GM21528 (cell line): ENCODE results near the gene TMED10.
A peak's percentile ranks its signal among the peaks of the same experiment; 100 is the strongest.

Experiments used
- ATAC-seq: cut with Tn5 transposase; IDR thresholded peaks from one replicate; pipeline ENCODE4 v1.9.1; 2021; ENCODE audit warnings: mild to moderate bottlenecking, moderate library complexity; ENCODE audit not compliant: unreplicated experiment, low FRiP score

The TMED10 gene

GRCh38 chr14:75176142-75176820 lies at the start of gene TMED10:
Gene TMED10, minus strand, starts transcription at chr14:75176612. Its CDS starts 33 bp downstream, at chr14:75176579.
- peak; percentile 83 for ATAC-seq

- ATAC-seq: no peak
Measured at GRCh38 chr14:75224561-75224960, 48.1 kb upstream of the TMED10 start.

GRCh38 chr14:75223664-75224154 lies 47.3 kb upstream of the TMED10 start:
- no peak for ATAC-seq

GRCh38 chr14:75222208-75222701 lies 45.8 kb upstream of the TMED10 start:
- no peak for ATAC-seq

- no peak for ATAC-seq
Measured at GRCh38 chr14:75221797-75222196, 45.4 kb upstream of the TMED10 start.

- ATAC-seq: no peak
Measured at GRCh38 chr14:75220156-75220555, 43.7 kb upstream of the TMED10 start.

- no peak for ATAC-seq
Measured at GRCh38 chr14:75217508-75218206, 41.2 kb upstream of the TMED10 start.

- no peak for ATAC-seq
Measured at GRCh38 chr14:75216427-75217006, 40.1 kb upstream of the TMED10 start.

- ATAC-seq: no peak
Measured at GRCh38 chr14:75215520-75215919, 39.1 kb upstream of the TMED10 start.

GRCh38 chr14:75214558-75214957 lies 38.1 kb upstream of the TMED10 start:
- no peak for ATAC-seq

- ATAC-seq: no peak
Measured at GRCh38 chr14:75213172-75213571, 36.8 kb upstream of the TMED10 start.

- no peak for ATAC-seq
Measured at GRCh38 chr14:75208843-75209242, 32.4 kb upstream of the TMED10 start.

- no peak for ATAC-seq
Measured at GRCh38 chr14:75206190-75206589, 29.8 kb upstream of the TMED10 start.

- no peak for ATAC-seq
Measured at GRCh38 chr14:75205591-75205990, 29.2 kb upstream of the TMED10 start.

GRCh38 chr14:75204116-75204515 lies 27.7 kb upstream of the TMED10 start:
- ATAC-seq: no peak

GRCh38 chr14:75202657-75203056 lies 26.2 kb upstream of the TMED10 start:
- no peak for ATAC-seq

GRCh38 chr14:75201087-75201486 lies 24.7 kb upstream of the TMED10 start:
- no peak for ATAC-seq

- no peak for ATAC-seq
Measured at GRCh38 chr14:75200451-75200850, 24.0 kb upstream of the TMED10 start.

GRCh38 chr14:75198291-75198933 lies 22.0 kb upstream of the TMED10 start:
- no peak for ATAC-seq

GRCh38 chr14:75197338-75197737 lies 20.9 kb upstream of the TMED10 start:
- no peak for ATAC-seq

GRCh38 chr14:75196468-75196867 lies 20.1 kb upstream of the TMED10 start:
- no peak for ATAC-seq
